SW480 (cell line): Measurements from ENCODE around the gene SLC6A13.
A peak's percentile ranks its signal among the peaks of the same experiment; 100 is the strongest.
"Not testable (repeated sequence)": the region's sequence is repeated elsewhere in the genome, so short reads cannot be mapped to it uniquely, and the experiment has no call there.

Source experiments
- DNase-seq: peaks from one replicate; pipeline ENCODE4 v3.0.0-alpha.2; 2016; ENCODE audit warnings: low spot score

SLC6A13 gene

GRCh38 chr12:233615-233968 is 29.0 kb downstream of the SLC6A13 start:
- no peak for DNase-seq

DNA sequence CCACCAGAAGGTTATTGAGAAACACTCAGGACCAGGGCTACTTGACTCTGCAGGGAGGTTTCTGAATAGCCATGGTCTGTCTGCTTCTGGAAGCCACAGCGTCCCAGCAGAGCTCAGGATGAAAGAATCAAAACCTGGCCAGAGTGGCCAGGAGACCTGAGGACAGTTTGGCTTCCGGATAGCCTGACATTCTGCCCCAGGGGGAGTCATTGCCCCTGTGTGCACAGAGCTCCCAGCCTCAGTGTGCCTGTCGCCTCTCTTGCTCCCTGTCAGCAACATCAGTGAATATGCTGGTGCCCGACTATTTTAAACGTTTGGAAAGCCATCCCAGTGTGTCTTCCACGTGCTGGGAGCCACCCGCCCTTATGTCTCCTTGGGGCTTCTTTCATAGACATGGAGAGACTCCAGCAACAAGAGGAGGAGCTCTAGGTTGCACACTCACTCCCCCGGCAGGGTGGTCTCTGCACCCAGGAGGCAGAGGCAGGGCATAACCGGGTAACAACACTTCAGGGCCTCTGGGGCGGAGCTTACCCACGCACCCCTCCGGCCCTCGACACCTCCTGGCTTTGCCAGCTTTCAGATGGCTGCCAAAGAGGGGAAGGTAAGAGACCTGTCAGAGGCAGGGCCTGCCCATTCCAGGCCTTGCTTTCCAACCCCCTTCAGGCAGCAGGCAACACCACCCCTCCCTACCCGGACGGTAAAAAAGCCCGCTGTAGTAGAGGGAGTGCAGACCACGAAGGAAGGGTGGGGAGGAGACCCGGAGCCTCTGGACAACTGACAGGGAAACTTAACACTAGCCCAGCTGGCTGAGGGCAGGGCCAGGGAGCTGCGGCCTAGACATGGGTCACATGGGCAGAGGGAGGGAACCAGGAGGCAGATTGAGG is 29.7 kb downstream of the SLC6A13 start:
- DNase-seq, result no peak

DNA sequence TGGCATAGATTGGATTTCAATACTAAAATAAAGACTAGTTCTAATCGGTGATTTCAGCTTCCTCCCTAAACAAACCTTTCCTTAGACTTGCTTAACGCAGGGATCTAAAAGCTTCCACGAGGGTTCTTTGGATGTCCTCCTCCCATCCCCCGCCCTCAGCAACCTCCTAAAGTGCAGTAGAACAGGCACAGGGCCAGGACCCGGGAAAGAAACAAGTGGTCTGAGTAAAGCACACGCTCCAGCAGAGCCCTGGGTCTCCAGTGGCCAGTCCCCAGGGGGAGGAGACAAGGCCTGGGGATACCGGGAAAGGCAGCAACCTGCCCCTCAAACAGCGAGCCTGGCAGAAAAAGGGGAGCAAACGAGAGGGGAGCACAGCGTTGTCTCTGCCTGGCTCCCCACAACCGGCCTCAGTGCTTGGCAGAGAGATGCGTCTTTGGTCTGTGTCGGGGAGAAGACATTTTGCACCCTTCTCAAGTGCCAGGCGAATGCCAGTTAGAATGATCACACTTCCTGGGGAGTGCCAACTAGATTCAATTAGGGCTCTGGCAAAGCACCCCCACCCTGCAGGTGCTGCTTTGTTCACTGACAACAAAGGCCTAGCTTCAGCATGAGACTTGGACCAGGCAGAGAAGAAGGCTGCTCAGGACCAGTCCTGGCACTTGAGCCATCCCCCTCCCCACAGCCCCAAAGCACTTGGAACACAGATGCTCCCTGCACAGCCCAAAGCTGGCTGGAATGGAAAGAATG is 31.5 kb downstream of the SLC6A13 start:
- DNase-seq, result no peak

DNA sequence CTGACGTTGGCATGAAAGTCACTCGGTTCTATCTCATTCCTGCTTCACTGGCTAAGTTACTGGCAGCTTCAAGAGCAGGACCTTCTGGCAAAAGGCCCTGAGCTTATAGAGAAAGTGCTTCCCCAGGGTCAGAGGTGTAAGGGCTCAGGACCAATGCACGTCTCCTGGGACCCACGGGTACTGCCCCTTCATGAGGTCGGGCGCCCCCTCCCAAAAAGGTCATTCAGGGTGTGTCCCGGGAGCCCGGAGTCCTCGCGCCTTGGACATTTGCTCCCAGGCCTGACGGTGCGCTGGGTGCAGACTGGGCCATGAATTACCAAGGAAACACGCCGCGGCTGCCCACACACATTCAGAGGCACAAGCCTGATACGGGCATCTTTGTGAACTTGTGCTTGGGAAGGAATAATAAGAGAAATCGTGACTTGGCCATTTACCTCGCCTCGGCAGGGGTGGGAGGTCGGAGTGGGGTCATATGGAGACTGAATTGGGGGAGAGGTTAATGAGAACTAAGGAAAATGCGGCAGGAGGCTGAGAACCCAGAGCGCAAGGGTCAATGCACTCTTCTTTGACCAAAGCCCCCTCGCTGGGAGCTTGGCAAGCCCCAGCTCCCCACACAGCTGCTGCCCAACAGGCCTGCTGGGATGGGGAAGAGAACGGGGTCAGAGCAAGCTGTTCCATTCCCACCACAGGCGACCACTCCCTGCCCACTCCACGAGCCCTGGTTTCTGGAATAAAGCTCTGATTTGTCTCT is 33.0 kb downstream of the SLC6A13 start:
- no peak for DNase-seq

DNA sequence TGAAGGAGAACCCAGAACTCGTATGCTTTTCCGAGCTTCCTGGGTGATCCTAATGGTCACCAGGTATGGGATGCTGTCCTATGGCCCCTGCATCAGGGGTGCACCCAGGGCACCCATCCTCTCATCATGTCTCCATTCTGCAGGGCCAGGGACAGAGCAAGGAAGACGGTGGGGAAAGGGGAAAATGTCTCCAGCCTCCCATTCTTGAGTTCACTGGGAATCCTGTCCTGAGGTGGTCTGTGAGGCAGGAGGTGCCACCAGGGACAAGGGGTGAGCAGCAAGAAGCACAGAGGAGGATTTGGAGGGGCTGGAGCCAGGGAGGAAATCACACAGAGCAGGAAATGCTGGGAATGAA is 33.8 kb downstream of the SLC6A13 start:
- no peak for DNase-seq

- no peak for DNase-seq
Measured at GRCh38 chr12:227923-228845, 34.5 kb downstream of the SLC6A13 start.

DNA sequence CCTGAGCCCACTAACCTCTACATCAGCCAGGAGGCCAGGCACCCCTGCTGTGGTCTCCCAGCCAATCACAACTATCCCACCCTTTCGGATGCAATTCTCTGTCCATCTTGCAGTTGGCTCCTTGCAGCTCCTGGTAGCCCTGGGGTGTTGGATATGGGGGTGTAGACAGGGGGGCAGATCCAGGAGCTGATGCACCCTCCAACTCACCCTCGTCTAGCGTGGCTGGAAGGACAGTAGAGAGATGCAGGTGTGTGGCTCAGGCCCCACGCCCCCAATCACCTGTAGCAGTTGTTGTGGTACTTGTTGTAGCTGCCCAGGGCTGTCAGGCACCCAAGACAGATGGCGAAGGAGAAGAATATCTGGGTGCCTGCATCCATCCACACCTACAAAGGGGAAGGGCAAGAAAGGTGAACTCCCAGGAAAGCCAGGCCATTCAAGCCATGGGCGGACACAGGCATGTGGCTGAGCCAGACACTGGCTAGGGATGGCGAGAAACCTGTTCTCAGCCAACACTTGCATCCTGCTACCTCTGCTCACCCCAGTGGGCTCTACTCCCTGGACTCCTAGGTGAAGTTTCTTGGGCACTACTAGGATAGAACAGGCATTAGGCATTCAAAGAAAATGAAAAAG is 35.2 kb downstream of the SLC6A13 start:
- DNase-seq, result no peak

GRCh38 chr12:226401-226800 is 36.2 kb downstream of the SLC6A13 start:
- DNase-seq, result no peak

DNA sequence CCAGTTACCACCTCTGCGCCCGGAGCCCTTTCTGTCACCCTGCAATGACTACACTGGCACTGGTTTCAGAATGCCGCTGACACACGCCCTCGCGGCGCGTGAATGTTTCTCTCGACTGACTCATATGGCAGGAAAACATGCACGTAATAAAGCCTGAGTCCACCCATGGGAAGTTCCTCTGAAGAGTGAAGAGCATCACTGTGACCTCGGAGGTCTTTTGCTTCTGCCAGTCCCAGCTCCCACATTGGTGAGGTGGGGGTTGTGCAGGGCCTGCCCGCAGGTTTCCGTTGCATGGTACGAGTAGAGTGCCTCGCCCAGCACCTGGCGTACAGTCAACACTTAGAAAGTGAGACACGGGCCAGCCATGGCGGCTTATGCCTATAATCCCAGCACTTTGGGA is 37.6 kb downstream of the SLC6A13 start:
- DNase-seq, result no peak

GRCh38 chr12:224330-224729 is 38.3 kb downstream of the SLC6A13 start:
- DNase-seq, result no peak

DNA sequence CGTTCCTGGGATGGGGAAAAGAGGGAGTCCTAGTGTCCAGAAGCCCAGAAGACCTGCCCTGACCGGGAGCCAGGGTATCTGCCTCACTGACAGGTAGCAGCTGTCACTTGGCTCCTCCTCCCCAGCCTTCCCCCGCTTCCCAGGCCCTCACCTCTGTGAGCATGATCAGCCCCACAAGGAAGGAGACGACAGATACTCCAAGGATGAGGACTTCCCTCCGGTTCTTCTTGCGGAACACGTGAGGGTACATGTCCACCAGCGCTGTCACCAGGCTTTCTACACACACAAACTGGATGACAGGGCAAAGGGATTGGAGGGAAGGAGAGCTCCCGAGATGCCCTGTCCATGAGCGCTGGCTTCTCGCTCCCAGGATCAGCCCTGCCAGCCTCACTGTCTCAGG is 38.8 kb downstream of the SLC6A13 start:
- DNase-seq, result no peak

GRCh38 chr12:221736-222135 is 40.9 kb downstream of the SLC6A13 start:
- DNase-seq, result no peak

DNA sequence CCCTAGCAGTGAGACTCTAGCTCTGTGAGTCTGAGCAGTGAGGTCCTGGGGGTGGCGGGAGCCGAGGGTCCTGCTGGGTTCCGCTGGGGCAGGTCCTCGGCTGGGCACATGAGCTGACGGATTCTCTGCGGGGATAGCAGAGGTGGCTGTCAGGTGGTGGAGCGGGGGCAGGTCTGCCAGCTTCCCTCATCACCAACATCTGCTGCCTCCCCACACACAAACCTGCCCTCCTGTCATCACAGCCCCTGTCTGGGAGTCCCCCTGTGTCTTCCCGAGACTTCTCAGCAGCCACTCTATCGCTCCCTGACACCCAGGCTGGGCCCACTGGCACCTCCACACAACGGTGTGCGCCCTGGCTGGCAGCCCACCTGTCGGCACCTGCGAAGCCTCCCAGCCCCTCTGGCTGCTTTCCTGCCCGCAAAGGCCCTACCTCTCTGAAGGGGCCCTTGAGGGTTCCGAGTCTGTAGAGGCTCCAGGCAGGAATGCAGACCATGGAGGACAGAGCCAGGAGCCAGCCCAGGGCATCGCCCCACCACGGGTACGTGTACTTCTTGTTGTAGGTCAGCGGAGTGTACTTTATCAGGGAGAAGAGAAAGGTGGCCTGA is 41.6 kb downstream of the SLC6A13 start:
- no peak for DNase-seq

DNA sequence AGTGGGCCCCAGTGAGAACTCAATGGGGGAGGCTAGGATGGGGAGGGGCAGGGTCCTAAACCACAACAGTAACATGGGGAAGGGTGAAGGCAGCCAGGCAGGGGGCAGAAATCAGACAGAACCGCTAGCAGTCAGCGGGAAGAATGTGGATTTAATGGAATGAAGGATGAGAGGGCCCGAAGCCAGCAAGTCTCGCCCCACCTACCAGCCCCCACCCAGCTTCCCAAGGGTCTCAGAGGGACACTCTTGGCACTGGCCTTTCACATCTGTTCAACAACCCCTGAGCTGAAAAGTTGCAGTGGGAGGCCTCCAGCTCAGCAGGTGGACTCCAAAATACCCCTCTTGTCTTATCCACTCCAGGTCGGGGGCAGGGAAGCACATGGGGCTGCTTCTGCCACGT is 42.1 kb downstream of the SLC6A13 start:
- no peak for DNase-seq

DNA sequence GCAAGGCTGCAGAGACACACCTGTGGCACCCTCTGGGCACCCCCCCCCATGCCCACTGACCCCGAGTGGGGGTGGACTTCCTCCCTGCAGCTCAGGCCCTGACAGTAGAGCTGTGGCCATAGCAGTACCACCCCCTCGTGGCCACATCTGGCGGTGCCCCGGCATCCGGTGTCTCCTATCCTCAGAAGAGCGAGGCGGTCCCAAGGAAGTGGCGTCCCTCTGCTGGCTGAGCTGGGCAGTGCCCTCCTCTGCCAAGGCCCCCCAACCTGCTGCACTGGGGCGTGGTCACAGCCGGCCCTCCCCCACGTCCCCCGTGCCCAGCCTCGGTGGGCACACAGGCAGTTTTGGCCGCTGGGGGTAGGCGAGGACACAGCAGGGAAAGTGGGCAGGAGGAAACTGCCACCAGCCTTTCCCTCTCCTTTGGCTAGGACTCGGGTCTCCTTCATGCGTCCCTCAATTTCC is 42.7 kb downstream of the SLC6A13 start:
- peak; percentile 86 for DNase-seq

DNA sequence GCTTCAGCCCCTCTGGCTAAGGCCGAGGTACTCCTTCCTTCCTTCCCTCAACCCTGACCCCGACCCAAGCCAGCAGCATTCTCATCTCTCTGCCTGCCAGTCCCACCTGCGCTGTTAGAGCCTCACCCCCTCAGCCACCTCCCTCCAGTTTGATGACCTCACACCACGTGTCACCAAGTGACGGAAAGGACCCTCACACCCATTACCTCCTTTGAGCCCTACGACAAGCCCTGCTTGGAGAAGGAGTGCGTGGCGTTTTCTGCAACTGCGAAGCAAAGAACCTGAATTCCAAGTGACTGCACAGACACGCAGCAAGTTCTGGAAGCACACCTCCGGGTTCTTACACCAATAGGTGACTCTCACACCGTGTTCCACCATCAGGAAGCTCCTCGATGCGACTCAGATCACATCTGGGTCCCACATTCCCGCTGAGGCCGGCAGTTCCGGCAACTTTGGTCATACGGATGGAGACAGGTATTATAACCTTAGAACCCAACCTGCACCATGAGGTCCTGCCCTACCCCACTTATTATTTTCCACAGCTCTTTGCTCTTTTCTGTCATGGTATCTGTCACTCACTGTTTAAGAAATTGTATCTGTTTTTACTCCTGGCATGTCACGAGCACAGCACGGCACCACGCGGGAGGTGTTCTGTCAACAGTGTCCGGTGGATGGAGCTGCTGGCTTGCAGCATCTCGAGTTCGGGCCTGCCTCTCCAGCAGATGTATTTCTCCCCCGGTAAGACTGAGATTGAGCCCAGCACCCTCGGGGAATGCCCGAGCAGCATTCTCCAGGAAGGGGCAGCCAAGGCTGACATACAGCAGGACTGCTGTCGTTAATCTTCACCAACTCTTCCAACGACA is 43.7 kb downstream of the SLC6A13 start:
- no peak for DNase-seq

DNA sequence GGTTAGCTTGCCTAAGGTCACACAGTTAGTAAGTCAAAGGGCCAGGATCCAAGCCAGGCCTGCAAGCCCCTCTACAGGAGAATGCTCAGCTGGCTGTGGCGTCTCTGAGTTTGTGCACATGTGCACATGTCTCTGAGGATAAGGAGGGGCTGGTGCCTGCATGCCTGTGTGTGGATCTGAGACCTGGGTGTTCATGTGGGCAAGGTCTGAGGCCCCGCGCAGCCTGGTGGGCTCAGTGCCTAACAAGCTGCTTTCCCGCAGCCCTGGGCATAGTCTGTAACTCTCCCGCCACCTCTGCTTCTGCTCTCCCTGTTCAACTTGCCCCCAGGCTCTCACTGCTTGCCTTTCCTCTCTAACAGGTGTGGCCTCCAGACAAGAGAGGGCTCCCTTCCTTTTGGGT is 44.4 kb downstream of the SLC6A13 start:
- no peak for DNase-seq

DNA sequence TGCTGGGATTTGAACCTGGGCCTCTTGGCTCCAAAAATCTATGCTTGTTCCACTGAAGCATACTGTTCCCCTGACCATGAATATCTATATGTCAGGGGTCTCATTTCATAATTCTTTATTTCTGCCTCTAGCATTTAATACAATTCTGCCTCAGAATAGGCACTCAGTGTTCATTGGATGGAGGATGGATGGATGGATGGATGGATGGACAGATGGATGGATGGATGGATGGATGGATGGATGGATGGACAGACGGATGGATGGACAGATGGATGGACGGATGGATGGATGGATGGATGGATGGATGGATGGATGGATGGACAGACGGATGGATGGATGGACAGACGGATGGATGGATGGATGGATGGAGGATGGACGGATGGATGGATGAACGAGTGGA is 45.6 kb downstream of the SLC6A13 start:
- DNase-seq, result not testable (repeated sequence)

- no peak for DNase-seq
Measured at GRCh38 chr12:215116-215515, 47.5 kb downstream of the SLC6A13 start.
